ENCODE data around the gene PCDHA5. TPM values are rescaled to one million over a fixed set of nuclear protein-coding genes. Genes with fewer than 3 reads are reported as not detected.
A peak's percentile ranks its signal among the peaks of the same experiment; 100 is the strongest.

PCDHA5 gene
- total RNA-seq, 2 experiments from 2014 or later: not detected

DNA sequence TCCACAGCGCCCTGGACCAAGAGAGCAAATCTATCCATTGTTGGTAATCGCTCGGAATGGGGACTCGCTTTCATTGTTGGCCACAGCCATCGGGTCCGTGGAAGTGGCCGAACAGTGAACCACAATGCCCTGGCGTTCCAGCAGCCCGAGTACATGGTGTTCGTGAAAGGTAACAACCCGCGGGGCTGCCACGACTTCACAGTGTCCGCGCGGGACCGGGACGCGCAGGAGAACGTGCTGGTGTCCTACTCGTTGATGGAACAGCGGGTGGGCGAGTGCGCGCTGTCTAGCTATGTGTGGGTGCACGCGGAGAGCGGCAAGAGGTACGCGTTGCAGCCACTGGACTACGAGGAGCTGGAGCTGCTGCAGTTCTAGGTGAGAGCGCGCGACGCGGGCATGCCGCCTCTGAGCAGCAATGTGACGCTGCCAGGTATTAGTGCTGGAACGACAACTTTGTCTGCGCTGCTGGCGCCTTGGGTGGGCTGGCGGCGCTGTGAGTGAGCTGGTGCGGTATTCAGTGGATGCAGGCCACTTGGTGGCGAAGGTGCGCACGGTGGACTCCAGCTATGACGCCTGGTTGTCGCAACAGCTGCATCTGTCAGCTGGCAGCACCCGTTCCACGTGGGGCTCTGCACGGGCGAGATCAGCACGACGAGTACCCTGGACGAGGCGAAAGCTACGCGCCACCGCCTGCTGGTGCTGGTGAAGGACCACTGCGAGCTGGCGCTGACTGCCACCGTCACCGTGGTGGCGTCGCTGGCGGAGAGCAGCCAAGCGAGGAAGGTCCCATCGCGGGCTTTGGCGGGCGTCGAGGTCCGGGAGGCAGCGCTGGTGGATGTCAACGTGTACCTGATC, 41.3 kb downstream of the PCDHA5 start:
- no peak for DNase-seq
- no peak for ATAC-seq (ENCODE audit: low read depth)
- Mint-ChIP-seq H3K4me3 (no peak overlapping the region), H3K36me3 (no peaks in the 10 kb centered on the region), H3K27me3 (no peaks in the 10 kb centered on the region), H3K4me1 (no peaks in the 10 kb centered on the region), H3K27ac (no peak overlapping the region), H3K9me3 (peaks cover 6% of the 10 kb centered on the region)
- POLR2A ChIA-PET: no interaction called here

GRCh38 chr5:140868721-140869554, 47.5 kb downstream of the PCDHA5 start, which contains the start of gene PCDHA11:
PCDHA11 (plus strand) TSS chr5:140868957; CDS start chr5:140869104, 147 bp downstream.
- H3K27ac Mint-ChIP-seq: peak within 1 kb of the TSS; percentile 30
- DNase-seq (no peak), ATAC-seq (ENCODE audit: low read depth) (no peak)
- POLR2A ChIA-PET: no interaction called here
- H3K27me3 Mint-ChIP-seq: peaks cover 2% of the 10 kb centered on the region
- H3K4me3 Mint-ChIP-seq: no peak within 1 kb of the TSS
- no peaks in the 10 kb centered on the region for H3K4me1 Mint-ChIP-seq
- no peaks in the 10 kb centered on the region for H3K36me3 Mint-ChIP-seq
- peaks cover 9% of the 10 kb centered on the region for H3K9me3 Mint-ChIP-seq

GRCh38 chr5:140869555-140869886, 48.1 kb downstream of the PCDHA5 start:
- no peaks in the 10 kb centered on the region for H3K4me1 Mint-ChIP-seq
- peak overlapping the region; percentile 30 for H3K27ac Mint-ChIP-seq
- H3K4me3 Mint-ChIP-seq: no peak overlapping the region
- DNase-seq: no peak
- POLR2A ChIA-PET: no interaction called here
- H3K9me3 Mint-ChIP-seq: peaks cover 14% of the 10 kb centered on the region
- H3K27me3 Mint-ChIP-seq: peaks cover 6% of the 10 kb centered on the region
- ATAC-seq (ENCODE audit: low read depth): no peak
- no peaks in the 10 kb centered on the region for H3K36me3 Mint-ChIP-seq

DNA sequence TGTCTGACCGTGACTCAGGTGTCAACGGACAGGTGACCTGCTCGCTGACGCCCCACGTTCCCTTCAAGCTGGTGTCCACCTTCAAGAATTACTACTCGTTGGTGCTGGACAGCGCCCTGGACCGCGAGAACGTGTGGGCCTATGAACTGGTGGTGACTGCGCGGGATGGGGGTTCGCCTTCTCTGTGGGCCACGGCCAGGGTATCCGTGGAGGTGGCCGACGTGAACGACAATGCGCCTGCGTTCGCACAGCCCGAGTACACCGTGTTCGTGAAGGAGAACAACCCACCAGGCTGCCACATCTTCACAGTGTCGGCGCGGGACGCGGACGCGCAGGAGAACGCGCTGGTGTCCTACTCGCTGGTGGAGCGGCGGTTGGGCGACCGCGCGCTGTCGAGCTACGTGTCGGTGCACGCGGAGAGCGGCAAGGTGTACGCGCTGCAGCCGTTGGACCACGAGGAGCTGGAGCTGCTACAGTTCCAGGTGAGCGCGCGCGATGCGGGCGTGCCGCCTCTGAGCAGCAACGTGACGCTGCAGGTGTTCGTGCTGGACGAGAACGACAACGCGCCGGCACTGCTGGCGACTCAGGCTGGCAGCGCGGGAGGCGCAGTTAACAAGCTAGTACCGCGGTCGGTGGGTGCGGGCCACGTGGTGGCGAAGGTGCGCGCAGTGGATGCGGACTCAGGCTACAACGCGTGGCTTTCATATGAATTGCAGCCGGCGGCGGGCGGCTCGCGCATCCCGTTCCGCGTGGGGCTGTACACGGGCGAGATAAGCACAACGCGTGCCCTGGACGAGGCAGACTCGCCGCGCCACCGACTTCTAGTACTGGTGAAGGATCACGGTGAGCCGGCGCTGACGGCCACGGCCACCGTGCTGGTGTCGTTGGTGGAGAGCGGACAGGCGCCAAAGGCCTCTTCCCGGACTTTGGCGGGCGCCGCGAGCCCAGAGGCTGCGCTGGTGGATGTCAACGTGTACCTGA, 49.1 kb downstream of the PCDHA5 start:
- H3K27ac Mint-ChIP-seq: no peak overlapping the region
- peaks cover 14% of the 10 kb centered on the region for H3K9me3 Mint-ChIP-seq
- H3K27me3 Mint-ChIP-seq: peaks cover 6% of the 10 kb centered on the region
- no peaks in the 10 kb centered on the region for H3K36me3 Mint-ChIP-seq
- DNase-seq (no peak), ATAC-seq (ENCODE audit: low read depth) (no peak)
- H3K4me1 Mint-ChIP-seq: no peaks in the 10 kb centered on the region
- POLR2A ChIA-PET: no interaction called here
- H3K4me3 Mint-ChIP-seq: no peak overlapping the region

Other genes starting within 250 kb of the PCDHA5 start
- gene CD14, start 188.4 kb upstream of the PCDHA5 start, total RNA-seq: 1 to 10 TPM; 3.5 to 4.1 TPM
- gene TMCO6, start 182.2 kb upstream of the PCDHA5 start, total RNA-seq: 10 to 100 TPM; 39.2 to 43.7 TPM
- gene NDUFA2, start 174.0 kb upstream of the PCDHA5 start, total RNA-seq: 10 to 100 TPM; 65.9 to 66.6 TPM
- gene IK, start 173.8 kb upstream of the PCDHA5 start, total RNA-seq: 100 to 1,000 TPM; 135 to 140 TPM
- gene WDR55, start 156.7 kb upstream of the PCDHA5 start, total RNA-seq: 10 to 100 TPM; 41.8 to 45.4 TPM
- 1 to 10 TPM; 3.1 to 3.4 TPM for gene DND1, start 148.0 kb upstream of the PCDHA5 start, total RNA-seq
- 10 to 100 TPM; 77.3 to 81.5 TPM for gene HARS1, start 130.2 kb upstream of the PCDHA5 start, total RNA-seq
- gene HARS2, start 130.2 kb upstream of the PCDHA5 start, total RNA-seq: 10 to 100 TPM; 38.7 to 41.7 TPM
- 10 to 100 TPM; 54.7 to 57.8 TPM for gene ZMAT2, start 121.2 kb upstream of the PCDHA5 start, total RNA-seq
- gene PCDHA1, start 35.5 kb upstream of the PCDHA5 start, total RNA-seq: not detected
- not detected for gene PCDHA2, start 26.8 kb upstream of the PCDHA5 start, total RNA-seq
- gene PCDHA3, start 20.6 kb upstream of the PCDHA5 start, total RNA-seq: not detected
- gene PCDHA4, start 14.5 kb upstream of the PCDHA5 start, total RNA-seq: not detected
- gene PCDHA6, start 6.3 kb downstream of the PCDHA5 start, total RNA-seq: not detected
- not detected for gene PCDHA7, start 12.7 kb downstream of the PCDHA5 start, total RNA-seq
- gene PCDHA8, start 19.6 kb downstream of the PCDHA5 start, total RNA-seq: not detected
- gene PCDHA9, start 26.8 kb downstream of the PCDHA5 start, total RNA-seq: not detected
- not detected for gene PCDHA10, start 34.3 kb downstream of the PCDHA5 start, total RNA-seq
- not detected for gene PCDHA11, start 47.3 kb downstream of the PCDHA5 start, total RNA-seq
- not detected for gene PCDHA12, start 53.7 kb downstream of the PCDHA5 start, total RNA-seq
- gene PCDHA13, start 60.5 kb downstream of the PCDHA5 start, total RNA-seq: not detected
- not detected for gene PCDHAC1, start 104.7 kb downstream of the PCDHA5 start, total RNA-seq
- not detected for gene PCDHAC2, start 144.9 kb downstream of the PCDHA5 start, total RNA-seq
- not detected for gene PCDHB1, start 229.8 kb downstream of the PCDHA5 start, total RNA-seq